K562 (cell line): ENCODE data around the gene CSNK2A1. TPM values are rescaled to one million over a fixed set of nuclear protein-coding genes. Genes with fewer than 3 reads are reported as not detected.

ENCODE experiments used
- BRF1 ChIP-seq: IDR thresholded peaks from 3 replicates; pipeline ENCODE4 v1.6.1; 2011; ENCODE audit warnings: borderline replicate concordance, mild to moderate bottlenecking; ENCODE audit not compliant: insufficient read length; ENCODE audit errors: extremely low read depth
- CBX3 ChIP-seq, 2 experiments: IDR thresholded peaks; 1 replicate in 1 of 2; 2 replicates in 1 of 2; pipeline ENCODE4 v1.6.1; 2012; ENCODE audit warnings: inconsistent platforms in 2 of 2, low read length in 2 of 2, borderline replicate concordance in 1 of 2, control low read depth in 1 of 2
- CSDE1 ChIP-seq, 2 experiments: fragments of 450-650 bp; IDR thresholded peaks; 2 replicates each; pipeline ENCODE4 v1.6.1; 2016; ENCODE audit warnings: mild to moderate bottlenecking in 1 of 2
- MCM5 ChIP-seq: fragments of 450-650 bp; IDR thresholded peaks from 2 replicates; pipeline ENCODE4 v1.6.1; 2016; ENCODE audit warnings: low read depth
- MECOM ChIP-seq: fragments of 250-450 bp; sonication (Bioruptor Pico); IDR thresholded peaks from 2 replicates; pipeline ENCODE4 v1.8.0; 2022; ENCODE audit warnings: inconsistent platforms
- MEIS2 ChIP-seq: fragments of 450-650 bp; IDR thresholded peaks from 2 replicates; pipeline ENCODE4 v1.6.1; 2014; ENCODE audit warnings: mild to moderate bottlenecking; ENCODE audit not compliant: partially characterized antibody
- RHOXF2B ChIP-seq: fragments of 250-450 bp; sonication (Bioruptor Pico); conservative IDR thresholded peaks from 2 replicates; pipeline ENCODE4 v1.5.1; 2021
- SIN3A ChIP-seq, 2 experiments: fragments of 150-350 bp in 1 of 2; IDR thresholded peaks; 2 replicates each; pipeline ENCODE4 v1.6.1; 2011 to 2016; ENCODE audit warnings: borderline replicate concordance in 2 of 2, low read depth in 2 of 2, low read length in 2 of 2, mild to moderate bottlenecking in 2 of 2, moderate library complexity in 2 of 2; ENCODE audit not compliant: control insufficient read depth in 1 of 2
- SIN3B ChIP-seq: fragments of 450-650 bp; IDR thresholded peaks from 2 replicates; pipeline ENCODE4 v1.6.1; 2017; ENCODE audit warnings: low read depth, mild to moderate bottlenecking, moderate library complexity
- TAF1 ChIP-seq: IDR thresholded peaks from 2 replicates; pipeline ENCODE4 v1.6.1; 2011; ENCODE audit warnings: mild to moderate bottlenecking, low read length, moderate library complexity; ENCODE audit not compliant: insufficient read depth, control insufficient read depth, severe bottlenecking; ENCODE audit errors: extremely low read depth
- TAF9B ChIP-seq: fragments of 450-650 bp; IDR thresholded peaks from 2 replicates; pipeline ENCODE4 v1.6.1; 2018; ENCODE audit warnings: mild to moderate bottlenecking; ENCODE audit not compliant: partially characterized antibody
- TCF15 ChIP-seq: fragments of 250-450 bp; sonication (Bioruptor Pico); IDR thresholded peaks from 2 replicates; pipeline ENCODE4 v1.8.0; 2022; ENCODE audit warnings: moderate library complexity, mild to moderate bottlenecking, inconsistent platforms
- ZBTB2 ChIP-seq: fragments of 450-650 bp; IDR thresholded peaks from 2 replicates; pipeline ENCODE4 v1.6.1; 2016; ENCODE audit warnings: antibody characterized with exemption
- ZC3H11A ChIP-seq: IDR thresholded peaks from 2 replicates; pipeline ENCODE4 v1.6.1; 2012; ENCODE audit warnings: low read depth, low read length, improper control_type of control experiment
- ZNF274 ChIP-seq: IDR thresholded peaks from 2 replicates; pipeline ENCODE4 v1.6.1; 2011; ENCODE audit warnings: low read depth, mild to moderate bottlenecking, low read length, moderate library complexity, borderline replicate concordance
- ZNF75A ChIP-seq: fragments of 450-650 bp; formaldehyde crosslinking; IDR thresholded peaks from 2 replicates; pipeline ENCODE4 v1.4.0; 2020; ENCODE audit warnings: mild to moderate bottlenecking
- ZNF780A ChIP-seq: fragments of 250-450 bp; sonication (Bioruptor Pico); IDR thresholded peaks from 2 replicates; pipeline ENCODE4 v1.5.0; 2021; ENCODE audit warnings: mild to moderate bottlenecking
- ZSCAN32 ChIP-seq: fragments of 450-650 bp; formaldehyde crosslinking; IDR thresholded peaks from 2 replicates; pipeline ENCODE4 v1.4.0; 2020; ENCODE audit warnings: mild to moderate bottlenecking, moderate library complexity
- polyA plus RNA-seq, 8 experiments: library from polyadenylated mRNA; depleted of rRNA in 4 of 8; stranded (reverse) in 5 of 8; unstranded in 3 of 8; fragments of >200 nt; fragmentation: Nextera tagmentation in 2 of 8; fragmentation: Illumina TruSeq in 1 of 8; extraction: Ambion mirVana in 2 of 8; extraction: Trizol in 1 of 8; gene quantifications; 2 replicates each; pipeline versions ENCODE4 v1.2.1 to v1.2.3, GENCODE V29; 2011 to 2014; ENCODE audit warnings: inconsistent platforms in 1 of 8, missing spikeins in 1 of 8
- total RNA-seq, 7 experiments: library from RNA; depleted of rRNA in 6 of 7; stranded (reverse); fragments of >200 nt in 6 of 7; fragmentation: Illumina TruSeq in 2 of 7; extraction: Trizol in 2 of 7; gene quantifications; 2 replicates each; pipeline versions ENCODE4 v1.2.1 to v1.2.3, GENCODE V29; 2011 to 2021; ENCODE audit warnings: low replicate concordance in 1 of 7
- TF ChIP-seq, protein P1 (sequence below), 2 experiments: IDR thresholded peaks in 1 of 2; conservative IDR thresholded peaks in 1 of 2; 2 replicates each; pipeline ENCODE4 v1.6.1; 2016; ENCODE audit warnings: low read depth in 2 of 2, mild to moderate bottlenecking in 1 of 2, missing compliant biosample characterization in 1 of 2, missing genetic modification characterization in 1 of 2, moderate library complexity in 1 of 2
- TF ChIP-seq, protein P2 (sequence below): fragments of 250-450 bp; sonication (Bioruptor Pico); IDR thresholded peaks from 2 replicates; pipeline ENCODE4 v1.8.0; 2021; ENCODE audit warnings: moderate library complexity, mild to moderate bottlenecking, inconsistent platforms
- TF ChIP-seq, protein P3 (sequence below): sonication (generic); formaldehyde crosslinking; IDR thresholded peaks from 2 replicates; pipeline ENCODE4 v1.8.0; 2023; ENCODE audit warnings: mild to moderate bottlenecking, missing genetic modification reagents

Gene CSNK2A1
- total and polyA plus RNA-seq, 9 of the 15 experiments (the other 6 are each of a cell fraction or from before 2014, with no cell fraction given): 71.0 to 251 (median 103) TPM

DNA sequence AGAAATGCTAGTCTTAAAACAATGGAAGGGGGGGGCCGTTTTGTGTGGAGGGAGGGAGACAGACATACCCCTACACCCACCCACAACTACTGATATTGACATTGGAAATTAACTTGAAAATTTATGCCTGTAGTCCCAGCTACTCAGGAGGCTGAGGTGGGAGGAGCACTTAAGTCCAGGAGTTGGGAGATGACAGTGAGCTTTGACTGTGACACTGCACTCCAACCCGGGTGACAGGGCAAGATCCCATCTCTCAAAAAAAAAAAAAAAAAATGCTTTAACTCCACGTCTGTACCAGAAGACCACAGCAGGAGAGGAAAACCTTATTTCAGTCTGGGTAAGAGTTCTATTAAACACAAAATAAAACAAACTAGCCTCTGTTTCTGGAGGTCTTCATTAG is 83.4 kb downstream of the CSNK2A1 start (continued):
- TF ChIP-seq BRF1 (no peak), TCF15 (no peak), MECOM (CRISPR knock-in tag) (no peak), CSDE1 (IDR thresholded peaks at IDR 0.05) (no peak), TAF9B (peak; percentile 36), SIN3B (no peak), SIN3A (IDR thresholded peaks at IDR 0.05; ENCODE audit: borderline replicate concordance in 2 of 2, control insufficient read depth in 1 of 2, low read depth in 2 of 2, low read length in 2 of 2) (no peak), ZNF75A (CRISPR knock-in tag) (no peak), RHOXF2B (CRISPR knock-in tag) (no peak), ZSCAN32 (no peak), ZNF274 (no peak), TAF1 (no peak), ZC3H11A (no peak), ZBTB2 (no peak), MEIS2 (peak; percentile 69), CBX3 (IDR thresholded peaks at IDR 0.05; ENCODE audit: borderline replicate concordance in 1 of 2, low read length in 2 of 2) (no peak), ZNF780A (CRISPR knock-in tag) (no peak), MCM5 (no peak)
- TF ChIP-seq, protein P1, sequence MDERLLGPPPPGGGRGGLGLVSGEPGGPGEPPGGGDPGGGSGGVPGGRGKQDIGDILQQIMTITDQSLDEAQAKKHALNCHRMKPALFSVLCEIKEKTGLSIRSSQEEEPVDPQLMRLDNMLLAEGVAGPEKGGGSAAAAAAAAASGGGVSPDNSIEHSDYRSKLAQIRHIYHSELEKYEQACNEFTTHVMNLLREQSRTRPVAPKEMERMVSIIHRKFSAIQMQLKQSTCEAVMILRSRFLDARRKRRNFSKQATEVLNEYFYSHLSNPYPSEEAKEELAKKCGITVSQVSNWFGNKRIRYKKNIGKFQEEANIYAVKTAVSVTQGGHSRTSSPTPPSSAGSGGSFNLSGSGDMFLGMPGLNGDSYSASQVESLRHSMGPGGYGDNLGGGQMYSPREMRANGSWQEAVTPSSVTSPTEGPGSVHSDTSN (CRISPR knock-in tag; IDR thresholded peaks at IDR 0.05; ENCODE audit: low read depth): no peak
- TF ChIP-seq, protein P1 (tag; conservative IDR thresholded peaks at IDR 0.05; ENCODE audit: low read depth): peak; percentile 52
- TF ChIP-seq, protein P2, sequence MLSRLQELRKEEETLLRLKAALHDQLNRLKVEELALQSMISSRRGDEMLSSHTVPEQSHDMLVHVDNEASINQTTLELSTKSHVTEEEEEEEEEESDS (CRISPR knock-in tag): no peak
- TF ChIP-seq, protein P3, sequence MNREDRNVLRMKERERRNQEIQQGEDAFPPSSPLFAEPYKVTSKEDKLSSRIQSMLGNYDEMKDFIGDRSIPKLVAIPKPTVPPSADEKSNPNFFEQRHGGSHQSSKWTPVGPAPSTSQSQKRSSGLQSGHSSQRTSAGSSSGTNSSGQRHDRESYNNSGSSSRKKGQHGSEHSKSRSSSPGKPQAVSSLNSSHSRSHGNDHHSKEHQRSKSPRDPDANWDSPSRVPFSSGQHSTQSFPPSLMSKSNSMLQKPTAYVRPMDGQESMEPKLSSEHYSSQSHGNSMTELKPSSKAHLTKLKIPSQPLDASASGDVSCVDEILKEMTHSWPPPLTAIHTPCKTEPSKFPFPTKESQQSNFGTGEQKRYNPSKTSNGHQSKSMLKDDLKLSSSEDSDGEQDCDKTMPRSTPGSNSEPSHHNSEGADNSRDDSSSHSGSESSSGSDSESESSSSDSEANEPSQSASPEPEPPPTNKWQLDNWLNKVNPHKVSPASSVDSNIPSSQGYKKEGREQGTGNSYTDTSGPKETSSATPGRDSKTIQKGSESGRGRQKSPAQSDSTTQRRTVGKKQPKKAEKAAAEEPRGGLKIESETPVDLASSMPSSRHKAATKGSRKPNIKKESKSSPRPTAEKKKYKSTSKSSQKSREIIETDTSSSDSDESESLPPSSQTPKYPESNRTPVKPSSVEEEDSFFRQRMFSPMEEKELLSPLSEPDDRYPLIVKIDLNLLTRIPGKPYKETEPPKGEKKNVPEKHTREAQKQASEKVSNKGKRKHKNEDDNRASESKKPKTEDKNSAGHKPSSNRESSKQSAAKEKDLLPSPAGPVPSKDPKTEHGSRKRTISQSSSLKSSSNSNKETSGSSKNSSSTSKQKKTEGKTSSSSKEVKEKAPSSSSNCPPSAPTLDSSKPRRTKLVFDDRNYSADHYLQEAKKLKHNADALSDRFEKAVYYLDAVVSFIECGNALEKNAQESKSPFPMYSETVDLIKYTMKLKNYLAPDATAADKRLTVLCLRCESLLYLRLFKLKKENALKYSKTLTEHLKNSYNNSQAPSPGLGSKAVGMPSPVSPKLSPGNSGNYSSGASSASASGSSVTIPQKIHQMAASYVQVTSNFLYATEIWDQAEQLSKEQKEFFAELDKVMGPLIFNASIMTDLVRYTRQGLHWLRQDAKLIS (CRISPR knock-in tag): no peak
